Measurements from ENCODE around the gene ACOT6. TPM values are rescaled to one million over a fixed set of nuclear protein-coding genes. Genes with fewer than 3 reads are reported as not detected.
A peak's percentile ranks its signal among the peaks of the same experiment; 100 is the strongest.

Gene ACOT6
- total RNA-seq, 2 donors from 2014 or later = not detected

DNA sequence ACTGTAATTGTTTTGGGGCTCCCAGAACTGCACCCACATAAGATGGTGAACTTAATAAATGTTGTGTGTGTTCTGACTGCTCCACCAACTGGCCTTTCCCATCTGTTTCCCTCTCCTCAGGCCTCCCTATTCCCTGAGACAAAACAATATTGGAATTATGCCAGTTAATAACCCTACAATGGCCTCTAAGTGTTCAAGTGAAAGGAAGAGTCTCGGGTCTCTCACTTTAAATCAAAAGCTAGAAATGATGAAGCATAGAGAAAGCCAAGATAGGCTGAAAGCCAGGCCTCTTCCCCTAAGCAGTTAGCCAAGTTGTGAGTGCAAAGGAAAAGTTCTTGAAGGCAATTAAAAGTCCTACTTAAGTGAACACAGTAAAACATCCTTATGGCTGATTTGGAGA lies 13.4 kb downstream of the ACOT6 start:
- TF ChIP-seq CTCF (IDR thresholded peaks at IDR 0.05) = no peak
- H3K27me3 ChIP-seq (replicated peaks; ENCODE audit: insufficient read depth) = no peaks in the 10 kb centered on the region
- ATAC-seq (ENCODE audit: insufficient number of reproducible peaks, low FRiP score, low read depth) (no peak), DNase-seq (ENCODE audit: low spot score) (no peak)
- no peak overlapping the region for H3K4me3 ChIP-seq
- no peaks in the 10 kb centered on the region for H3K36me3 ChIP-seq
- no peaks in the 10 kb centered on the region for H3K4me1 ChIP-seq (ENCODE audit: control insufficient read depth in 1 of 2, low read depth in 2 of 2)
- H3K27ac ChIP-seq = no peak overlapping the region
- no peaks in the 10 kb centered on the region for H3K9me3 ChIP-seq

GRCh38 chr14:73627151-73627558 lies 14.8 kb downstream of the ACOT6 start:
- no peaks in the 10 kb centered on the region for H3K36me3 ChIP-seq
- no peaks in the 10 kb centered on the region for H3K9me3 ChIP-seq
- H3K27me3 ChIP-seq (replicated peaks; ENCODE audit: insufficient read depth) = no peaks in the 10 kb centered on the region
- no peak overlapping the region for H3K27ac ChIP-seq
- ATAC-seq (ENCODE audit: insufficient number of reproducible peaks, low FRiP score, low read depth) = no peak
- H3K4me1 ChIP-seq (ENCODE audit: control insufficient read depth in 1 of 2, low read depth in 2 of 2) = no peaks in the 10 kb centered on the region
- no peak overlapping the region for H3K4me3 ChIP-seq
- DNase-seq (ENCODE audit: low spot score) = no peak
- TF ChIP-seq CTCF (IDR thresholded peaks at IDR 0.05) = no peak

- no peaks in the 10 kb centered on the region for H3K27me3 ChIP-seq (replicated peaks; ENCODE audit: insufficient read depth)
- no peaks in the 10 kb centered on the region for H3K9me3 ChIP-seq
- H3K4me3 ChIP-seq = no peak overlapping the region
- no peak for DNase-seq (ENCODE audit: low spot score)
- no peak for ATAC-seq (ENCODE audit: insufficient number of reproducible peaks, low FRiP score, low read depth)
- no peaks in the 10 kb centered on the region for H3K36me3 ChIP-seq
- peaks cover 3 to 8% of the 10 kb centered on the region in 2 donors for H3K4me1 ChIP-seq (ENCODE audit: control insufficient read depth in 1 of 2, low read depth in 2 of 2)
- no peak for TF ChIP-seq CTCF (IDR thresholded peaks at IDR 0.05)
- H3K27ac ChIP-seq = no peak overlapping the region
These were observed 17.9 kb downstream of the ACOT6 start for GRCh38 chr14:73630009-73630780.

DNA sequence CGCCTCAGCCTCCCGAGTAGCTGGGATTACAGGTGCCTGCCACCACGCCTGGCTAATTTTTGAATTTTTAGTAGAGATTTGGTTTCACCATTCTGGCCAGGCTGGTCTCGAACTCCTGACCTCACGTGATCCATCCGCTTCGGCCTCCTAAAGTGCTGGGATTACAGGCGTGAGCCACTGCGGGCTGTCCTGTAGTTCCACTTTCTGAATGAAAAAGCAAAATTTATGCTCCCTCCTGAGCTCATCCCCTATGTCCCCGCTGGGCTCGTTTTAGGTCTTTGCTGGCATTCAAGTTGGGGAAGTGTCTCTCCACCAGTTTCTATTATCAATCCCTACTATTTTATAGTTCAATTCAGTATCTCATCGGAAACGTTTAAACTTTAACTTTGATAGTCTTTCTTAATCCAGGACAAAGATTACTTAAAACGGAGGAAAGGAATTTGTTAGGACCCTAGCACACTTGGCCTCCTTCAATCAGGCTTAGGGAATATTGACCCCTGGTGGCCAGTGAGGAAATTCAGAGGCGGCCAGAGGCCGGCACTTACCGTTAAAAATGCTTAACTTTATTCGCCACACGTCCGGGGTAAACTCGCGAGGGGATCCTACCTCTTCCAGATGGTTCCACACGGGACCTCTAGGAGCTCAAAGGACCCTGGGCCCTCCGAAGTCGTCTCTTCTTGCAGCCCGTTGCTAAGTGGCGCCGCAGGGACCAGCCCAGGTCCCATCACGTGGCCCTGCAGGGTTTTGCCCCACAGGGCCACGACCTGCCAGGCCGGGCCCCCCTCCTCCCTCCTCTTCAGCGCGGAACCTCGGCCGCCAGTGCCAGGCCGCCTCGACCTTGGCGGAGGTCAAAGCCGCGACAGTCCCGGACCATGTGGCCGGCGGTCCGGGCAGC lies 21.0 kb downstream of the ACOT6 start:
- Histone ChIP-seq H3K4me3 (peak overlapping the region; percentile 90), H3K27me3 (replicated peaks; ENCODE audit: insufficient read depth) (no peaks in the 10 kb centered on the region), H3K27ac (peak overlapping the region; percentile 34 to 50), H3K36me3 (no peaks in the 10 kb centered on the region), H3K4me1 (ENCODE audit: control insufficient read depth in 1 of 2, low read depth in 2 of 2) (peaks cover 3 to 8% of the 10 kb centered on the region in 2 donors), H3K9me3 (no peaks in the 10 kb centered on the region)
- peak; percentile 51 for ATAC-seq (ENCODE audit: insufficient number of reproducible peaks, low FRiP score, low read depth)
- TF ChIP-seq CTCF (IDR thresholded peaks at IDR 0.05) = peak; percentile 91
- DNase-seq (ENCODE audit: low spot score) = no peak

Data from thoracic aorta (tissue), 2 donors.